ENCODE measurements around the gene XXYLT1. TPM values are rescaled to one million over a fixed set of nuclear protein-coding genes. Genes with fewer than 3 reads are reported as not detected.

Gene XXYLT1
- total and polyA plus RNA-seq, 10 donors, result 2.7 to 22.3 (median 9.5) TPM

DNA sequence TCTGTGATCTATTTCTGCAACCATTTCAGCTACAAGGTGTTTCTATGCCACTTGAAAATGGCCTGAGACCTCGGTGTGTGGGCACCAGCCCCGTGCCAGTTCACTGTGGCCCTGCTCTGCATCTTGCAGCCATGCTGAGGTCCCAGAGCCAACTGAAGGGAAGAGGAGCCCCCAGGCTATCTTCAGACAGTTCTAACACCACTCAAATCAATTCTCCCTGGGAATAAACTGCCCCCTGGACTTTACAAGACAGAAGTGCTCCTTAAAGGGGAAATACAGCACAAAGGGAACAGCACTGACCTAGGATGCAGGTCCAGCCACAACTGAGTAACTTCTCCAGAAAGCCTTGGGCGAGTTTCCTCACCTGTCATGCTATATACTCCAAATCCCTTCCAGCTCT lies 3.9 kb downstream of the XXYLT1 start:
- intact Hi-C loops (cut with DNase I; ENCODE audit: low total_unique reads), result no loop called here
- TF ChIP-seq POLR2AphosphoS5 (IDR thresholded peaks at IDR 0.05), result no peak
- TF ChIP-seq, protein P1, sequence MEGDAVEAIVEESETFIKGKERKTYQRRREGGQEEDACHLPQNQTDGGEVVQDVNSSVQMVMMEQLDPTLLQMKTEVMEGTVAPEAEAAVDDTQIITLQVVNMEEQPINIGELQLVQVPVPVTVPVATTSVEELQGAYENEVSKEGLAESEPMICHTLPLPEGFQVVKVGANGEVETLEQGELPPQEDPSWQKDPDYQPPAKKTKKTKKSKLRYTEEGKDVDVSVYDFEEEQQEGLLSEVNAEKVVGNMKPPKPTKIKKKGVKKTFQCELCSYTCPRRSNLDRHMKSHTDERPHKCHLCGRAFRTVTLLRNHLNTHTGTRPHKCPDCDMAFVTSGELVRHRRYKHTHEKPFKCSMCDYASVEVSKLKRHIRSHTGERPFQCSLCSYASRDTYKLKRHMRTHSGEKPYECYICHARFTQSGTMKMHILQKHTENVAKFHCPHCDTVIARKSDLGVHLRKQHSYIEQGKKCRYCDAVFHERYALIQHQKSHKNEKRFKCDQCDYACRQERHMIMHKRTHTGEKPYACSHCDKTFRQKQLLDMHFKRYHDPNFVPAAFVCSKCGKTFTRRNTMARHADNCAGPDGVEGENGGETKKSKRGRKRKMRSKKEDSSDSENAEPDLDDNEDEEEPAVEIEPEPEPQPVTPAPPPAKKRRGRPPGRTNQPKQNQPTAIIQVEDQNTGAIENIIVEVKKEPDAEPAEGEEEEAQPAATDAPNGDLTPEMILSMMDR (IDR thresholded peaks at IDR 0.05 in 8 of 11, conservative IDR thresholded peaks at IDR 0.05 in 3 of 11), result no peak
- TF ChIP-seq POLR2A (IDR thresholded peaks at IDR 0.05), result no peak
- H3K4me1 ChIP-seq, result peaks cover 4 to 58% (median 32%) of the 10 kb centered on the region in 6 donors
- H3K27me3 ChIP-seq (replicated peaks in 1 of 7), result no peaks in the 10 kb centered on the region
- H3K4me3 ChIP-seq, result no peak overlapping the region
- no peak overlapping the region for H3K27ac ChIP-seq
- no peak for DNase-seq
- no peaks in the 10 kb centered on the region for H3K9me3 ChIP-seq
- WGBS, 5 donors, result 82 to 94% (median 89%) methylated on average over 3 of the region's 3 CpGs
- peaks cover 0 to 28% (median 5%) of the 10 kb centered on the region in 6 donors for H3K36me3 ChIP-seq

DNA sequence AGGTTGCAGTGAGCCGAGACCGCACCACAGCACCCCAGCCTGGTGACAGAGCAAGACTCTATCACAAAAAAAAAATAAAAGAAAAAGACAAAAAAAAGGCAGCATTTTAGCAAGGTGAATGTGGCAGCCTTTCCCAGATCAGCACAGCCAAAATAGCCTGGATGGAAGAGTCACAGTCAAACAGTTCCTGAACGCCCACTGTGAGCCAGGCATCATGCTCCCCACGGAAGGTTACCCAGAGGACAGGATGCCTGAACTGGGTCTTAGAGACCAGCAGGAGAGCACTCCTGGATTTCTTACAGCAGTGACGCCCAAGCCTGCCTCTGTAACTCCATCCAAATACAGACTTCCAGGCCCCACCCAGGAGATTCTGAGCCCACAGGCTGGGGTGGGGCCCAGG lies 4.5 kb downstream of the XXYLT1 start:
- Histone ChIP-seq H3K4me3 (no peak overlapping the region), H3K27me3 (replicated peaks in 1 of 7) (no peaks in the 10 kb centered on the region), H3K9me3 (no peaks in the 10 kb centered on the region), H3K36me3 (peaks cover 0 to 28% (median 5%) of the 10 kb centered on the region in 6 donors), H3K27ac (no peak overlapping the region), H3K4me1 (peaks cover 4 to 58% (median 26%) of the 10 kb centered on the region in 6 donors)
- DNase-seq, result no peak
- TF ChIP-seq, protein P1 (IDR thresholded peaks at IDR 0.05 in 8 of 11, conservative IDR thresholded peaks at IDR 0.05 in 3 of 11), result no peak
- TF ChIP-seq POLR2A (IDR thresholded peaks at IDR 0.05) (no peak), POLR2AphosphoS5 (IDR thresholded peaks at IDR 0.05) (no peak)
- intact Hi-C loops (cut with DNase I; ENCODE audit: low total_unique reads), result no loop called here
- 93 to 98% (median 96%) methylated on average over 5 of the region's 5 CpGs for WGBS, 5 donors

DNA sequence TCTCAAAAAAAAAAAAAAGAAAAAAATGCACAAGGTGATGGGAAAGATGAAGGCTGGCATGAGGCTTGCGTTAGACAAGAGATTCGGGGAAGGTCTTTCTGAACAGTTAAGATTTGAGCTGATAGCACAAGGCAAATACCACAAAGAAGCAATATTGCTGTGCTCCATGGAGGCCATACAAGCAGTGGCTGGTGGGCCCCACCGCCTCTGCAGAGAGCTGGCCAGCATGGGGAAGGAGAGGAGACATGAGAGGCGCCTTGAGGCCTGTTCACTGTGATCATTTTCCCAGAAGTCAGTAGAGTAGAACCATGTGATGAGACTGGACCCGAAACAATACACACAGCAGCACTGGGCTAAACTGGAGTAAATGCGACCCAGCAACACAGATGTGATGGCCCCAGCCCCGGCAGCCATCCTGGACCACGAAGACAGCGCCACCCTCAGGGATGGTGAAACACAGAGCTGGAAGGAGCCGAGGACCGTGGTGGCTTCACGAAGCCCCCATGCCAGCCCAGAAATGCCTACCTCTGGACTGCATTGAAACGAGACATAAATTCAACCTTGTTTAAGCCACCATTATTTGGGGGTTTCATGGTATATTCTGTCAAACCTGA lies 5.5 kb downstream of the XXYLT1 start:
- Histone ChIP-seq H3K36me3 (peaks cover 0 to 28% (median 5%) of the 10 kb centered on the region in 6 donors), H3K4me1 (peaks cover 10 to 63% (median 33%) of the 10 kb centered on the region in 6 donors), H3K9me3 (no peaks in the 10 kb centered on the region), H3K27ac (no peak overlapping the region), H3K4me3 (no peak overlapping the region), H3K27me3 (replicated peaks in 1 of 7) (no peaks in the 10 kb centered on the region)
- intact Hi-C loops (cut with DNase I; ENCODE audit: low total_unique reads), result no loop called here
- no peak for TF ChIP-seq POLR2AphosphoS5 (IDR thresholded peaks at IDR 0.05)
- no peak for TF ChIP-seq POLR2A (IDR thresholded peaks at IDR 0.05)
- TF ChIP-seq, protein P1 (IDR thresholded peaks at IDR 0.05 in 8 of 11, conservative IDR thresholded peaks at IDR 0.05 in 3 of 11), result no peak
- DNase-seq, result peak; percentile 46
- 93 to 98% (median 94%) methylated on average over 13 of the region's 13 CpGs for WGBS, 5 donors

DNA sequence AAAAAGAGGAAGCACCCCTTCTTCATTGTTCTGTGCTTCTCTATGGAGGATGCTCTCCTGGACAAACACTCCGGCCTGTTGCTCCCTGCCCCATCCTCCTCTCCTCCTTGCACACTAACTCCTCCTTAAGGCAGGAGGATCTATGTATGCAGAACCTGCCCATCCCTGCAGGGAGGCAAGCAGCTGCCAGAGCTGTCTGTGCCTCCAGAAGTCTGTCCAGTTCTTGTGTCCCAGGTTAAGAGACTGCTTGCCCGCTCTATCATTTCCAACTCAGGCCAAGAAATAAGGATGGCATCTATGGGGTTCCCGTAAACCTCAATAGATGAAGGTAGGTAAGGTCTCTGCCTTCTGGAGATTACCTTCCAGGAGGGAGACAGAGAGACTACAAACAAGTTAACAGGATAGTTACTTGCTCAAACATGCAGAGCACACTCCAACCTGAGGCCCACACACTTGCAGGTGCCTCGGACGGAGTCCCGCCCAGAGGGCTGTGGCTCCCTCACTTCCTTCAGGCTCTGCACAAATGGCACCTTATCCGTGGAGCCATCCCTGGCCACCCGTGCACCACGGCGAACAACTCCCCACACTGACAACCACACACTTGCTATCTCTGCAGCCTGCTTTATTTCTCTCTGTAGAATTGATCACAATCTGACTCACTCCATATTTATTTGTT lies 6.9 kb downstream of the XXYLT1 start:
- H3K27me3 ChIP-seq (replicated peaks in 1 of 7), result no peaks in the 10 kb centered on the region
- WGBS, 5 donors, result 90 to 91% (median 91%) methylated on average over 10 of the region's 10 CpGs
- peak overlapping the region in 1 of 8 donors; percentile 34 for H3K27ac ChIP-seq
- no peaks in the 10 kb centered on the region for H3K9me3 ChIP-seq
- H3K4me3 ChIP-seq, result no peak overlapping the region
- no peak for DNase-seq
- intact Hi-C loops (cut with DNase I; ENCODE audit: low total_unique reads), result loop anchor here (5.0 kb wide), 1 partner anchor 582 kb away; no protein-coding TSS in a partner anchor
- peaks cover 0 to 28% (median 5%) of the 10 kb centered on the region in 6 donors for H3K36me3 ChIP-seq
- TF ChIP-seq, protein P1 (IDR thresholded peaks at IDR 0.05 in 8 of 11, conservative IDR thresholded peaks at IDR 0.05 in 3 of 11), result no peak
- TF ChIP-seq POLR2A (IDR thresholded peaks at IDR 0.05), result no peak
- no peak for TF ChIP-seq POLR2AphosphoS5 (IDR thresholded peaks at IDR 0.05)
- peaks cover 12 to 60% (median 29%) of the 10 kb centered on the region in 6 donors for H3K4me1 ChIP-seq

Measured in spleen (tissue), 11 donors.